IPS-NIHi7 (cell line): Measurements from ENCODE around the gene SRGAP3.

Source experiments
- DNase-seq: peaks from one replicate; pipeline ENCODE4 v3.0.0; 2012; ENCODE audit warnings: mixed read lengths; ENCODE audit errors: extremely low spot score

SRGAP3 gene

DNA sequence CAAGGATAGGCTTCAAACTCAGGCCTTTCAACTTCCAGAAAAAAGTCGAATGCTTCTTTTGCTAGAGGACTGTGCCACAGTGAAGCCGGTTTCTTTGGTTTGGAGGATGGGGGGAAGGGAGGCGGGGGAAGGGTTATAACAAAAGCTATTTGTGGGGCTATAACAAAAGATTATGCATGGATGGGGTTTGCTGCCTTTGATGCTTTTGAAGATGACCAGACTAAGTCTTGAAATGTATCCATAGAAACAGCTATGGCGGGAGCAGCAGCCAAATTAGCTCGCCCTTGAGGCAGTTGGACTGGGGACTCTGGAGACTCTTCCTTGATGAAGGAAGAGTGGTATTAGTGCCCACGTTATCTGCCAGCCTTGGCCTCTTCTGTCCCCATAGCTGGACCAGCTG lies 47.5 kb downstream of the SRGAP3 start:
- DNase-seq: no peak

DNA sequence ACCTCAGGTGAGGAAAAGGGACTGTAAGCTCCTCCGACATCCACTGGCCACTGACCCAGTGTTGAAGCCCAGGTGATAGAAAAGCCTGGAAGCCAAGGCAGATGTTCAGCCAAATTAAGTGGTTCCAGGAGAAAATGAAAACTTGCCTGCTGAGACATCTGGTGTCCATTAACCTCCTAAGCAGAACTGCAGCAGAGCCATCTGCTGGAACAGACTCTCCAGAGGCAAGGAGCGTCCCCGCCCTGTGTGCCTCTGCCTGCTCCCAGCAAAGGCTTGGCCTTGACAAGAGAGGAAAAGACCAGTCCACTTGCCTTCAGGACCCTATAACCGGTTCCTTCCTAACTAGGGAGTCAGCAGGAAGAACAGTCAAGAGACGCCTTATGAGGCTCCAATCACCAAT lies 48.2 kb downstream of the SRGAP3 start:
- no peak for DNase-seq

DNA sequence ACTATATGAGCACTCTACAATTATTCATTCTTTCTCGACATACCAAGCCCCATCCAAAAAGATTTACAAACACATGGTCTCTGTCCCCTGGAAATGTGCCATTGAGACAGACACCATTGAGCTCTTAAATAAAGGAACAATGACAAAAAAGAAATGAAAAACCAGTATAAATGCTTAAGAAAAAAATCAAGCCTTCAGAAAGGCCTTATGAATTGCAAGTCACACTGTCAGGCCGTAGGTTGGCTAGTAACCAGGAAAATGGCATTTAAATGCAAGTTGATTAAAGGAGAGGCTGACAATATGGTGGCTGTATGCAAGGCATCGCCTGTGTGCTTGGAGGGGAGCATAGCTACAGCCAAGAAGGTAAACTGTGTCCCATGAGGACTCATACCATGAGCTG lies 49.7 kb downstream of the SRGAP3 start:
- no peak for DNase-seq

DNA sequence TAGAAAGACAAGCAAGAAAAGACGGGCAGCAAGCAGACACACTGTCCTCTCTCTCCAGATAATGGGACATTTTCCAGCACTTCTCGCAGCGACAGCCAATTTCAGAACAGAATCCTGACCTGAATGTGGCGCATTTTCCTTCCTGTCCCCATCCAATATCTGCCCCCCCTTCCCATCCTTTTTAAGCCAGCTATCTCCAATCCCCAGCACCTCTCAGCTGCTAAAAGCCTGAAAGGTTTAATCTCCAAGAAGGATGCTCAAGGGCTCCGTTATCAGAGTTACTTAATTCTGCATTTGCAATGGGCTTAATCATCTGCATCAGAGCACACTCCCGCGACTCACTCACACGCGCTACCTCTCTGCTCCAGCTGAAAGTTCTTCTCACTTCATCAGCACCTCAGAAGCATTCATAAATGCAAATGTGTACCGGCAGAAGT lies 50.5 kb downstream of the SRGAP3 start:
- no peak for DNase-seq

DNA sequence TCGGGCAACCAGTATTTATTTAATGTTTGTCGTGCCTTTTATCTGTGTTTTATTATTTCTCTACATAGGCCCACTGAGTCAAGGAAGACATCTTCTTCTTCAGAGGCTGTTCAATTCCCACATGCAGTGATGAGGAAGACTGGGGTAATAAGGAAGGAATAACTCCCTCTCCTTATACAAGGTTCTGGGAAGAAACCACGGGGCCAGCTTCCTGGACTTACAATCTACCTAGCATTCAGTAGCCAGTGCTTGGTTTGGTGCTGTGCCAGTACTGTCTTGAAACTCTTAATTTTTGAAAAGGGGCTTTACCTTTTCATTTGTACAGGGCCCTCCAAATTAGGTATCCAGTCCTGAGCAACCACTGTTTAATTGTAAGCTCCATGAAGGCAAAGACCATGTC lies 51.2 kb downstream of the SRGAP3 start:
- DNase-seq: no peak

DNA sequence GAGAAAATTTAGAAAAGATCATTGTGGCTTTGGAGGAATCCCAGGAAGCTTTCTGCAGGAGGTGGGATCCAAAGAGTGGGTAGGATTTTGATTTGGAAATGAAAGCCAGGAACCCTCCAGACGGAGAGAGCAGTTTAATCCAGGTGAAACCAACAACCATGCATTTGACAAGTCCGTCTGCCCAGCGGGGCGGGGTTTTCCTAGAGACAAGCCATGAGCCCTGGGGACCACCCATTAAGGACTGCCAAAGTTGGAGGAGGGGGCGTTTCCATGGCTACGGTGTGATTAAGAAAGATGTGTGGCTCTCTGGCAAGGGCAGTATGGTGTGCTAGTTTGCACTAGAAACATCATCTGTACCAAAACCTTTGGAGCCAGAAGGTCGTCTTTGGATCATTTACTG lies 53.4 kb downstream of the SRGAP3 start:
- peak; percentile 63 for DNase-seq

DNA sequence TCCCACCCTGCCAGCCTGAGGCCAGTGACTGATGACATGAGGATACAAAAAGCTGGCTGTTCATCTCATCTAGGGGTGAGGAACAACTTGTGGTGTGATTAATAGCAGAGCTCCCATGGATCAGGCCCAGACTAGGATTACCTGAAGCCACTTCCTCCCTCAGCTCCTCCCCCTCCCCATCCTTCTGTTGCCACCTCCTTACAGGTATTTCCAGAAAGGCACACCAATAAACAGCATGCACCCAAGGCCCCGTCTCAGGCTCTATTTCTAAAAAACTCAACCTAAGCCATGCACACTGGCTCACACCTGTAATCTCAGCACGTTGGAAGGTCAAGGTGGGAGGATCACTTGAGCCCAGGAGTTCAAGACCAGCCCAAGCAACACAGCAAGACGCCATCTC lies 54.1 kb downstream of the SRGAP3 start:
- DNase-seq: no peak

DNA sequence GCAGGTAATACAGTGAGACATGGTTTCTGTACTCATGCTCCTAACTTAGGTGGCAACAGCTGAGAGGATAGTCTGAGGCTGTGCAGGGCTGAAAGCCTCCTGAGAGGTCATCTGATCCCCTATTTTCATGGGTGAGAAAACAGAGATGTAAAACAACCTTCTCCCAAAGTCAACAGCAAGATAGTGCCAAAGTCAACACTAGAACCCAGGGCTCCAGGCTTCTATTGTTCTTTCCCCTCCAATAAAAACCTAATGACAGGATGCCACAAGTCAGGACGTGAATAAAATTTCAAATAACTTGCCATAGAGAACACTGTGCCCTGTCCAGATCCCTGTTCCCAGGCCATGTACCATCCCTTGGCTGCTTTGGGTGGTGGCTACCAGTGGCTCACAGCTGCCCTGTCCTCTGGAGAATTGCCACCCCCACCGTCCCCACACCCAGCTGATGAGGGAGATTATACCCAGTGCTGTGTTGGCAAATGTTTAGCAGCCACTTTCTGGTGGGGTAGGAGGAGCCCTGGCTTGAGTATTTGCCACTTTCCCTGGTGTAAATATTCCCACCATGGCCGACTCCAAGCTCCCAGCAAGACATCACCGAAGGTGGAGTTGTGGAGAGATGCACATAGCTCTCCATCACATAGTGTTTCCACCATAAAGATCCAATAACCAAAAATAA lies 54.8 kb downstream of the SRGAP3 start:
- DNase-seq: no peak

DNA sequence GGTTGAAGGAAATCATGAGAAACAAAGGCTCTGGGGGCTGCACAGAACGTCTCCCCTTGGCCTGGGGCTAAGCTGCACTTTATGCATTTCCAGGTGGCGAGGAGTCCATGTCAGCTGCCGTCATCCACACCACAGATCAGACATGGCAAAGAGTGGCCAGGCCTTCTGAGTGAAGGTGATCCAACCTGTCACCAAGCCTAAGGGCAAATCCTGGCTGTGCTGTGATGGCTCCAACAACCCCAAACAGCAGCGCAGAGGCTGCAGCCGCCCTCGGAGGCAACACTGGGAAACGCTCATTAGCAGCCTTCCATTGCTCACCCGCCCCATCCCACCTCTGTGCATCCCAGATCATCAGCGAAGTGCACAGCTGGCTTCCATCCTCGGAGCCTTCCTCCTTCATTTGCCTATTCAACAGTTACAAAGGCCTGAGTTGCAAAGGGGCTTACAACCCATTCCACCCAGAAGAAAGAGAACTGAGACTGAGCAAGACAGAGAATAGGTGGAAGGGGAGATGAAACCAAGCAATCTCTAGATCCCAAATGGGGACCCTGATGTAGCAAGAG lies 55.7 kb downstream of the SRGAP3 start:
- DNase-seq: no peak

DNA sequence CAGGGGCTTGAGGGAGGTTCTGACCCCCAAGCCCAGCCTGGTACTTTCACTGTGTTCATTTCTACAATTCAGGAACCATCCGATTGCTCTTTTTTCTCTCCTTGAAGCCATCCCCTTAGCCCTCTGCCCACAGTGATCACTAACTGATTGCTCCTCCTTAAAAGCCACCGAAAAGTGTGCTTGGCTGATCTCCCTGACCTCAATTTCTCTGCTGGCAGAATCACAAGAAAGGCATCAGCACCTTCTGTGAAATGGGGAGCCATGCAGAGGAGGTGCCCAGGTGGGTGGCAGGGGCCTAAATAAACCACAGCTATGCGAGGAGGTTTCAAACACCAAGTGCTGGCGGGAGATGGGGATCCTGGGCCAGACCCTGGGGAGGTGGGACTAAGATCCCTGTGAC lies 56.2 kb downstream of the SRGAP3 start:
- no peak for DNase-seq

DNA sequence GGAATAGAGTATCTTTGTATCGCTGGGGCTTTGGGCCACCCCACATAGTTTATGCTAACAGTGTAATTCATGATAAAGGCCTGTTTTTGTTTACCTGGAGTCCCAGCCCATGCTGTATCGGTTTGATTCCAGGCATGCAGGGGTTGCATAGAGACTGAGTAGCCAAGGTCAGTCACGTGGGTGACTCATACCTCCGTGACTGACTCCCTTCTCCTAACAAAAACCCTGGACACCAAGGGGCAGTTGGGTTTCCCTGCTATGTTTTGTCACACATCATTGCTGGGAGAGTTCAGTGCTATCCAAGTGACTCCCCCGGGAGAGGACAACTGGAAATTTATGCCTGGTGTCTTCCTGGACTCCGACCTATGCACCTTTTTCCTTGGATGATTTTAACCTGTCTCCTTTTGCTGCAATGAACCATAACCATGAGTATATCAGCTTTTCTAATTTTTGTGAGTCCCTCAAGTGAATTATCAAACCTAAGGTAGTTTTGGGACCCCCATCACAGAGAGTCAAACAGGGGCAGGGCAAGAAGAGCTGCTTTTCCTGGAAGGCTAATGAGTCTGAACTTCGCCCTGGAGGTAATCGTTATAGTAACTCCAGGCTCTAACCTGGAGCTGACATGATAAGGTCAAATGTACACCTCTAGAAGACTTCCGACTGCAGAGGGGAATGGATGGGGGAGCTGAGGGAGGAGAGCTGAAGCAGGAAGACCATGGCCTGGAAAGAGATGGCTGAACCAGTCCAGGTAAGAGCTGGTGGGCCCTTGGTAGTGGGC lies 57.0 kb downstream of the SRGAP3 start:
- no peak for DNase-seq

DNA sequence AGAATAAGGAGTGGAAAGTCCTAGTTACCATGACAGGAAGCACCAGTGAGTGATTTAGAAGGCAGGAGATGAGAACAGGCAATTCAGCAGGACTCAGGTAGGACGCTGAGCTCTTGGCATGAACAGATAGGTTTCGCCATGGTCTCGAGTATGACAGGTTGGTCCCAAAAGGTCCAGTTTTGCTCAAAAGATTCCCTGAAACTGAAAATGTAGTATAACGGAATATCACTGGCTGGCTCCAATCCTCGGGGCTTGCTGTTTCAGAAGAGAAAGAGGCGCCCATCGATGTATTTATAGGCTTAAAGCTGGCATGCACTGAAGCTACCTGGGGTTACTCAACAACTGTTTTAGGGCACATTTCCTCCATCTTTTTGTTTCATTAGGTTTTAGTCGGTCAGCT lies 59.2 kb downstream of the SRGAP3 start:
- no peak for DNase-seq

DNA sequence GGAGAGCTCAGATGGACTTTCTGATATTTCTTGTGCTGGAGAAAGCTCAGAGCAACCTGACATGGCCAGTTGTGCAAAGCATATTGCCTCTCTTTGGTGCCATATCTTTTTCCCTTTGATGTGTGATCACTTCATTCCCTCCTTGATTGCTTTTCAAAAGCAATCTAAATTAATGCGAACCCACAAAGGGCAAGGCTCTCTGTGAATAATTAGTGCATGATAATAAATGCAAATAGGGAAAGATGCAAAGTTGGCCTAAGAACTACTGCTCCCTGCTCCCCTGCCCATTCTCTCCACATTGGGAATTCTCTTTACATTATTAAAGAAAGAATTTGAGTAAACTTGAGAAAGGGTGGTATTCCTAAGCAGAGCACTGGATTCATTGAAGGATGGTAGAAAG lies 60.9 kb downstream of the SRGAP3 start:
- no peak for DNase-seq

DNA sequence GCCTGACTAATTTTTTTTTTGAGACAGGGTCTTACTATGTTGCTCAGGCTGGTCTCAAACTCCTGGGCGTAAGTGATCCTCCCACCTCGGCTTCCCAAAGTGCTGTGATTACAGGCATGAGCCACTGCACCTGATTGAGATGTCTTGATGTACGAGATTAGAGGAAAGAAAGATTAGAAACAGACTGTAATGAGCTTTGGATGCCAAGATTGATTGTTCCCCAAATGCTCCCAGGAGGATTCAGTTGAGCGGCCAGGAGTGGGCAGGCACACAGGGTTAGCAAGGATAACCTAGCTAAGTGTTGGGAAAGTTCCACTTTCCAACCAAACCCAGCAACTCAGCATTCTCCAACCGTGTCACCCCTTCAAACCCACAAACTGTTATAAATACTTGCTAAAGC lies 63.7 kb downstream of the SRGAP3 start:
- DNase-seq: no peak

DNA sequence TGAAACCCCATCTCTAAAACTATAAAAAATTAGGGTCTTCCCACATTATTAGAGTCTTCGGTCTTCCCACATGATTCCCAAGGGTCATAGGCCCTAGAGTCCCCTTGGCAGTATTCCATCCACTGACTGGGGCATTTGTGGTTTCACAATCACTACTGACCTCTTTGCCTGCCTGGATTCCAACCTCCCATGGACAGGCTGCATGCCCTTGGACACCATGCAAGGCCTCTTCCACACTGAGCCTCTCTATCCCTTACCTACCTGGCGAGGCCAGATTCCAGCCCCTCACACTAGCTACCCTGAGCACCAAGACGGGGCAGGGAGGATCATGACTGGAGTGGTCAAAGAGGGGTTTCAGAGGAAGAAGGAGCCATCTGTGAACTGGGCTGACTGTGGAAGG lies 64.4 kb downstream of the SRGAP3 start:
- DNase-seq: no peak

DNA sequence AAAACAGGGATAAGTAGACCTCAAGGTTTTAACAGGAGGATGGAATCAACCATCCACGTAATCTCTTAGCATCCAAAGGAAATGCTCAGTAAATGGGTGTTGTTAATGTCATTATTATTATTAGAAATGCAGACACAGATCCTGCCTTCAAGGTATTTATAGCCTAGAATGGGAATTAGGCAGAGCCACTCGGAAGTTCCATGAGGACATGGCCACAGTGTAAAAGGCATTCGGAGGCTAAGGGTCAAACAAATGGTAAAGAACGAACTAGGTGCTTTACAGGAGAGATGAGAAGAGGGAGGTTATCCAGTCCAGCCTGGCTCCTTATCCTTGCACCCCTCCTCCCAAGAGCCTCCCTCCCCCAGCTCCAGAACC lies 65.0 kb downstream of the SRGAP3 start:
- no peak for DNase-seq

DNA sequence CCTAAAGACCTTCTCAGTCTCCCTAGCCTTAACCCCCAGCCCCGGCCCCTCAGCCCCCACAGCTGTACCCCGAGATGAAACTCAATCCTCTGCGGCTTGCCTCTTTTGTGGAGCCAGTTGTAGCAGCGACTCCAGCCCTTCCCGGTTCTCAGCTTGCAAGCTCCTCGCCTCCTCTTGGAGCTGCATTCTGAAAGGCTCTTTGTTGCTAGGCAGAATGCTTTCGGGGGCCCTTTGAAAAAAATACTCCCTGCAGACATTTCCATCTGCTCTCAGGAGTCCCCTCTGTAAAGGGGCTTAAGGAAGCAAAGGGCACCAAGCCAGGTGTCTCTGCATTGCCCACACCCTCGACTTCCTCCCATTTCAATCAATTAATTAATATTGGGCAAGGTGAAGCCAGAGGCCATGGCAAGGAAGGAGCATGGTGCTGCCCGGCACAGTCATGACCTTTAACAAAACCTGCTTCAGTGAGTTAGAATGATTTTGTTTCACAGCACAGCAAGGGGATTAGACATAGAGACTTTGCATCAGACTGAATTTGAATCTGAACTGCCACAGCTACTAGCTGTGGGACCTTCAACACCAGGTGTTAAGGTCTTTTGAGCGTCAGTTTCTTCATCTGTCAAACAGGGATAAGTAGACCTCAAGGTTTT lies 65.5 kb downstream of the SRGAP3 start:
- DNase-seq: peak; percentile 72

DNA sequence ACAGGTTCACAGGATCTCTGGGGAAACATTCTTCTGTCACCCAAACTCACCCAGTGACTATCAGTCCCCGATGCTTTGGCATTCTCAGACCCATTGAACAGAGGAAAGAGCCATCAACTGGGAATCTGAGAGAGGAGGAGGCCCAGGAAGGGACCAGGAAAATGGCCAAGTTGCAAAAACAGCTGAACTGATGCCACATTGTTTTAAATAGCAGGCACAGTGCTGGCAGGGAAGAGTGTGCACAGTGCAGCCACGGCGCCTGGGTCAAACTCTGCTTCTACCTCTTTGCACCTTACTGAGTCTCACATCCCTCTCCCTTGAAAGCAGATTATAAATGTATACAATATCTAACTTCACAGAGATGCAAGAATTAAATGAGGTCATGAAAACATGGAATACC lies 66.4 kb downstream of the SRGAP3 start:
- DNase-seq: no peak

DNA sequence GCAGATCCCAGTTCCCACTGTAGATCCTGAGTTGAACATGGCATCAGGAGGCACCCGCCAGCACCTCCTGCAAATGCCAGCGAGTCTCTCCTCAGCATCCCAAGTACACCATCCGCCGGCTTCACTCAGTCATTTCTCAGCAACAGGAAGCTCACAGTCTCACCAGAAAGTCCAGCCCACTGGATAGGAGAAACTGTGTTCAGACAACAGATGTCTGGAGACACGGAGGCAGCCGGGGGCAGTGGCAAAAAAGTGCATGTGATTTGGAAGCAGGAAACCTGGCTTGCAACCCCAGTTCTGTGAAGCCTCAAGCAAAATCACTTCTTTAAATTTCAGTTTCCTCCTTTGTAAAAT lies 68.7 kb downstream of the SRGAP3 start:
- no peak for DNase-seq

DNA sequence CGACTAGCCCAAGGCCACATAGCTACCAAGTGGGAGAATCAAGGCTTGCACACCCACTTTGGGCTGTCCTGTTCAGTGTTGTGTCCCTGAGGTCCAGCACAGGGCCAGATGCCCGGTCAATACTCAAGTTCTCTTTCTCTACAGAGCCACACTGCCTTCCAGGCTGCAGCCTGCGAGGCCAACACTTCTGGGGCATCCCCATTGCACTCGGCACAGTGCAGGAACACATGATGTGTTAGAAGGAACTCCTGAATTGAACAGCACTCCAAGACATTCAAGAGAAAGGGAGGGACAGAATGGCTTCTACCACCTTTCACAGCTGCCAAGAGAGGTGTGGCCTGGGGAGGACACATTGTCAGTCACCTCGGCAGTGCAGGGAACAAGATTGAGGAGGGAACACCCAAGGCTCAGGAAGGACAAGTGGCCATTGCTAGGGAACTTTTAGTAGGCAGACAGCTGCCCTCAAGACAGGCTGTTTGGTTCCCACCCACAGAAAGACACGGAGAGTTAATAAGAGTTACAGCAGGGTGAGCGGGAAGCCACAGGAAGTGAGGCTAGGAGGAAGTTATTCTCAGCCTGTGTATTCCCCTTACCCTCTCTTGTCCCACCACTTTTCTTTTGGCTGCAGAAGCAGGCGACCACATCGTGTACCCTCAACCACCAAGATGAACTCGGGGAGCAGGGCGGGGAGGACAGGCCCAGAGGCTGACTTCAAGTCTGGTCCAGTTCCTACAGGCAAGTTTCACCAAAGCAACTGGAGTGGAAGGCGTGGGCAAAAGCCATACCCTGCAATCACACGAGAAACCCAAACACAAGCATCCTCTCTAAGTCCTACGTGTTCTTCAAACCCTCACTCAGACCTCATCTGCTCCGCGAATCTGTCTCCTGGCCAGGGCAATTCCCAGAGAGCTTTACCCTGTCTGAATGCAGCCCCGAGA lies 69.4 kb downstream of the SRGAP3 start:
- DNase-seq: no peak

DNA sequence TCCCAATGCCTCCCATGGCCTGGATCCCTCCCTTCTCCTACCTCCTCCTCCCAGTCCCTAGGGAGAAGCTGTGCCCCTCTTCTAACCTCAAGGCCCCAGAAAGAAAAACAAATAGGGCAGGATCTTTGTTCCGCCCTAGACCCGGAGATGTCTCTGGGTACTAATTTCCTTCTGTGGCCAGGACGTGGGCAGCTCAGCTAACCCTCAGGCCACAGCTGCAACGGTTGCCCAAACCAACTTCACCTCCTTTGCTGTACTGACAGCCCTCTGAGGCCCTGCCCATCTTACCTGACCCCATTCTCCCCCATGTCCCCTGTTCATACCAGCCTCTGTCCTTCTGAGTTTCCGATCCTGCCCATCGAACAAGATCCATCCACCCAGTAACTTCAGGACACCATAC lies 70.7 kb downstream of the SRGAP3 start:
- no peak for DNase-seq

DNA sequence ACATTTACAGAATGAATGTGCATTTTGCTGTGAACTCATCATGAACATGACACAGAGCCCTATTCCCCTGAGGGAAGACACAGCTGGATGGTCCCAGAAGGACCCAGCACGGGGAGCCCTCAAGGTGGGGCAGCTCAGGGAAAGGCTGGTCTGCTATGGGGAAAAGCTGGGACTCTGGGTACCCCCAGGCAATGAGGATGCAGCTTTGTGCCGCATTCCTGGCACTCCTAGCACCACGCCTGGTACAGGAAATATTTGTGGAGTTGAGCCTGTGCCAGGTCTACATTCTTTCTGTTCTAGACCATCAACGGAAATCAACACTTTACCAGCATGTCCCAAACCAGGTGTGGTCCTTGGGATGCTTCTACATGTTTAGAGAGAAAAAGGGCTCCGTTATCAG lies 74.0 kb downstream of the SRGAP3 start:
- DNase-seq: no peak
